ENCODE results near the gene RXRG. TPM values are rescaled to one million over a fixed set of nuclear protein-coding genes. Genes with fewer than 3 reads are reported as not detected.

Gene RXRG
- total RNA-seq, 1 donor: not detected

- no peak for DNase-seq (ENCODE audit: low read depth)
- TF ChIP-seq CTCF (IDR thresholded peaks at IDR 0.05; ENCODE audit: insufficient read depth, low read length): no peak
- no peak overlapping the region for H3K4me3 ChIP-seq (ENCODE audit: low read depth, low read length)
Measured at GRCh38 chr1:165452336-165453130, 7.6 kb upstream of the RXRG start.

GRCh38 chr1:165451691-165452090, 6.8 kb upstream of the RXRG start:
- no peak for DNase-seq (ENCODE audit: low read depth)
- H3K4me3 ChIP-seq (ENCODE audit: low read depth, low read length): no peak overlapping the region
- TF ChIP-seq CTCF (IDR thresholded peaks at IDR 0.05; ENCODE audit: insufficient read depth, low read length): no peak

GRCh38 chr1:165449131-165449530, 4.2 kb upstream of the RXRG start:
- H3K4me3 ChIP-seq (ENCODE audit: low read depth, low read length): no peak overlapping the region
- no peak for DNase-seq (ENCODE audit: low read depth)
- no peak for TF ChIP-seq CTCF (IDR thresholded peaks at IDR 0.05; ENCODE audit: insufficient read depth, low read length)

- no peak for DNase-seq (ENCODE audit: low read depth)
- no peak for TF ChIP-seq CTCF (IDR thresholded peaks at IDR 0.05; ENCODE audit: insufficient read depth, low read length)
- no peak overlapping the region for H3K4me3 ChIP-seq (ENCODE audit: low read depth, low read length)
Measured at GRCh38 chr1:165445388-165445787, 462 bp upstream of the RXRG start.

GRCh38 chr1:165443539-165444311, 1.2 kb downstream of the RXRG start:
- no peak for DNase-seq (ENCODE audit: low read depth)
- TF ChIP-seq CTCF (IDR thresholded peaks at IDR 0.05; ENCODE audit: insufficient read depth, low read length): no peak
- no peak overlapping the region for H3K4me3 ChIP-seq (ENCODE audit: low read depth, low read length)

GRCh38 chr1:165442653-165443052, 2.3 kb downstream of the RXRG start:
- no peak overlapping the region for H3K4me3 ChIP-seq (ENCODE audit: low read depth, low read length)
- no peak for TF ChIP-seq CTCF (IDR thresholded peaks at IDR 0.05; ENCODE audit: insufficient read depth, low read length)
- no peak for DNase-seq (ENCODE audit: low read depth)
